Right cardiac atrium (tissue), 5 donors: ENCODE data around the gene PIK3R1. TPM values are rescaled to one million over a fixed set of nuclear protein-coding genes. Genes with fewer than 3 reads are reported as not detected.

Source experiments
- ATAC-seq, 2 donors: fragments of 200-7000 bp; cut with Tn5 transposase; one replicate each; pipeline versions ENCODE4 v1.8.0 to v1.9.1; 2020; ENCODE audit warnings: moderate library complexity in 2 of 2, mild to moderate bottlenecking in 1 of 2
- DNase-seq, 3 donors: peaks; one replicate each; pipeline ENCODE4 v3.0.0-alpha.2; 2020
- H3K27ac ChIP-seq: one replicate; pipeline ENCODE4 v1.5.1; 2013; ENCODE audit warnings: mild to moderate bottlenecking, low read length, control low read depth, moderate library complexity
- H3K27me3 ChIP-seq: one replicate; pipeline ENCODE4 v1.6.1; 2013; ENCODE audit not compliant: control insufficient read depth, insufficient read depth
- H3K4me1 ChIP-seq: one replicate; pipeline ENCODE4 v1.6.1; 2013; ENCODE audit warnings: low read length; ENCODE audit not compliant: control insufficient read depth, insufficient read depth
- H3K4me3 ChIP-seq: one replicate; pipeline ENCODE4 v1.5.1; 2013; ENCODE audit warnings: low read length, control low read depth
- H3K9me3 ChIP-seq: one replicate; pipeline ENCODE4 v1.6.1; 2013; ENCODE audit warnings: low read length; ENCODE audit not compliant: control insufficient read depth
- WGBS: extraction: QIAGEN DNeasy Blood & Tissue Kit; methylation state at CpG from one replicate; pipeline ENCODE4 v1.1.7; 2013; 5-methylcytosine and 5-hydroxymethylcytosine counted together
- intact Hi-C, 4 donors: fragments of 100-400 bp; cut with DNase I; formaldehyde crosslinking; loops; one replicate each; pipeline versions ENCODE4 v1.11.0 to v1.14.0; 2022 to 2023
- polyA plus RNA-seq: library from polyadenylated mRNA; stranded (reverse); fragments of 200-250 nt; gene quantifications from one replicate; pipeline ENCODE4 v1.2.3, GENCODE V29; 2013
- total RNA-seq, 4 donors: library from RNA; stranded (reverse); fragmentation: NEBNext Ultra II Directional; extraction: Animal tissue kit (Norgen Biotek cat#: 25700); gene quantifications; one replicate each; pipeline ENCODE4 v1.2.1, GENCODE V29; 2021
- donor health status: healthy with polysubstance abuse.
- donor health status: DM: no; HTN: yes; CAD: no.
- donor health status: DM: no; HTN: no; CAD: no.
- donor health status: DM: no; HTN: yes; CAD: no; lungs with severe emphysema.
- donor health status: DM: yes; HTN: yes; CAD: no.

PIK3R1 gene
- total and polyA plus RNA-seq, 5 donors = 29.7 to 170 (median 105) TPM

DNA sequence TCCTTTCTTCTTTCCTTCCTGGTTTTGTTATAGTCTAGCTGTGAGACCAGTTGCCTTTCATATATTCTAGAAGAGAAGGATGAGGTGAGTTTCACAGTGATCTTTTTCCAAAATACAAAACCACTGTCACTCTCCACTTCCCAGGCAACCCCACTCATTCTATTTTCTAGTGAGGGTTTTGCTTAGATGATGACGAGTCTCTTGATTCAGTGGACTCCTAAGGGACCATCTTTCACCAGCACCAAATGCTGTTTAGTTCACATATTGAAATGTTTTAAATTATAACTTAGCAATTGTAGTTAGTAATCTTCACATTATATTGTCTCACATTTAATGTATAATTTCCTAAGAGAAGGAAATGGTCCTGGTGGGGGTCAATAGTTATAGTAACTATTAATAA lies 25.2 kb downstream of the PIK3R1 start:
- intact Hi-C loops = no loop called here
- H3K4me1 ChIP-seq = peaks cover 18% of the 10 kb centered on the region
- DNase-seq (no peak), ATAC-seq (no peak)
- no peaks in the 10 kb centered on the region for H3K9me3 ChIP-seq
- H3K27ac ChIP-seq = no peak overlapping the region
- 33% methylated on average over 1 of the region's 1 CpG for WGBS
- no peaks in the 10 kb centered on the region for H3K27me3 ChIP-seq
- no peak overlapping the region for H3K4me3 ChIP-seq

DNA sequence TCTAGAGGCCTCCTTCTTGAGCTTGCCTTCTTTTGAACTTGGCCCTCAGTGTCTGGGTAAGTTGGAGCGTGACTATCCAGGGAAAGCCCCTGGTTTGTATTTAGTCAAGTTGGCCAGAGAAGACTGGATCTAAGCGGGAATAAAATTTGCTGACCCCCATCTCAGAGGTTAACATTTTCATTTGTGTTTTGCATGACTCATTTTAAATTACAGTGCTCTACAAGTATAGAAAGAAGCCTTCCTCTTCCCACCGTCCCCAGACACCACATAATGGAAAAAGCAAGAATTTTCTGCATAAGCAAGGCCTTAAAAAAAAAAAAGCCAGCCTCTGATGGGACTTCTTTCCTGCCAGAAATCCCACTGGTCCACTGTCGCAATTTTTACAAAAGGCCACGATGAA lies 27.2 kb downstream of the PIK3R1 start:
- DNase-seq (no peak), ATAC-seq (peak; percentile 16 to 63)
- Histone ChIP-seq H3K4me1 (peaks cover 18% of the 10 kb centered on the region), H3K9me3 (no peaks in the 10 kb centered on the region), H3K27ac (peak overlapping the region; percentile 63), H3K4me3 (no peak overlapping the region), H3K27me3 (no peaks in the 10 kb centered on the region)
- intact Hi-C loops = no loop called here
- WGBS = 40% methylated on average over 5 of the region's 5 CpGs

DNA sequence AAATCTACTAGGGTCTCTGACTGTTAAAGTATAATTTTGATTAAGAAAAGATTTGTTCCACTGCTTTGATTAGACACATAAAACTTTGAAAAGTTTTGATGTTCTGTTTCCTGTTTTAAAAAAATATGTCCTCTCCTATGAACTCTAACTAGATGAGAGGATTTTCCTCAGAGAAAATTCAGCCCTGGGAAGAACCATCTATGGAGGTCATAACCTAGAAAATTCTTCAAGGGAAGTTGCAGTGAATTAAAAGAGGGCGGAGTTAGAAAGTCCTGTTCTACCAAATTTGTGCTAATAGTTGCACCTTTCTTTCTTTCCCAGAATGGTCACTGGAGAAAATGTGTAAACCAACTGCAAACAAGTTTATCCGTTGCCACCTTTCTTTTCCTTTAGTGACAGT lies 27.7 kb downstream of the PIK3R1 start:
- WGBS = 82% methylated on average over 2 of the region's 2 CpGs
- Histone ChIP-seq H3K9me3 (no peaks in the 10 kb centered on the region), H3K4me3 (no peak overlapping the region), H3K27me3 (no peaks in the 10 kb centered on the region), H3K27ac (no peak overlapping the region), H3K4me1 (peaks cover 14% of the 10 kb centered on the region)
- ATAC-seq = no peak
- no peak for DNase-seq
- intact Hi-C loops = no loop called here

DNA sequence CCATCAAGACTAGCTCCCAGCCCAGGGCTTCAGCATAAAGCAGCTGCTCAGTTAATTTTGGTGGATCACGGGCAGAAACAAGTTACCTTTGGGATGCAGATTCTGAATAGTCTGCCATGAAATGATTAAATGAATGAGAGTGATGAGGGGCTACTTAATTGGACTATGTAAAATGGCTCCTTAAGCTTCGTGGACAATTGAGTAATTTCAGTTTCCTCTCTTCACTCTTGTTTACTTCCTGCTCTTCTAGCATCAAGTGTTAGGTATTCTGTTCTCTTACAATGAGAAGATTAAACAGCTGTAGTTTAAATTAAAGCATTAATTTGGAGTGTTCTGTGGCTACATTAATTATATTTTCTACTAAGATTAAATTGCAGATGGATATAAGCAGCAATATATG lies 28.1 kb downstream of the PIK3R1 start:
- no peak for DNase-seq
- H3K4me1 ChIP-seq = peaks cover 14% of the 10 kb centered on the region
- no peak overlapping the region for H3K27ac ChIP-seq
- no peaks in the 10 kb centered on the region for H3K9me3 ChIP-seq
- H3K4me3 ChIP-seq = no peak overlapping the region
- WGBS = 70% methylated on average over 2 of the region's 2 CpGs
- H3K27me3 ChIP-seq = no peaks in the 10 kb centered on the region
- ATAC-seq = no peak
- intact Hi-C loops = no loop called here

DNA sequence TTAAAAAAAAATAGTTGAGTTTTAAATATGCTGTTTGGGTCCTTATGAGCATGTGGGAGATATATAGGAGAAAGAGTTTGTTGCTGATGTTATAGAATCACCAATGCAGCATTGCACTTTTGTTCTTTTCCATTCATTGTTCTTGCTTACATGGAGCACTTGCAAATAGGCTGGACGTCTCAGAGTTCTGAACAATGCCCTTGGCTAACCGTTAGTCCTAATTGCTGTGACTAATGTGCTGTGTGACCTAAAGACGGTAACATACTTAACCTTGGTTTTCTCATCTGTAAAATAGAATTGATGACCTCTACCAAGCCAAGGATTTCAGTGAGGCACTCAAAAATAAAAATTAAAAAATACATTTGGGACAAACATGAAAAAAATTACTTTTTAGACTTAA lies 29.8 kb downstream of the PIK3R1 start:
- no peaks in the 10 kb centered on the region for H3K9me3 ChIP-seq
- no peak overlapping the region for H3K4me3 ChIP-seq
- peaks cover 17% of the 10 kb centered on the region for H3K4me1 ChIP-seq
- DNase-seq = no peak
- intact Hi-C loops = no loop called here
- no peak overlapping the region for H3K27ac ChIP-seq
- WGBS = 37% methylated on average over 3 of the region's 3 CpGs
- H3K27me3 ChIP-seq = no peaks in the 10 kb centered on the region
- ATAC-seq = no peak

DNA sequence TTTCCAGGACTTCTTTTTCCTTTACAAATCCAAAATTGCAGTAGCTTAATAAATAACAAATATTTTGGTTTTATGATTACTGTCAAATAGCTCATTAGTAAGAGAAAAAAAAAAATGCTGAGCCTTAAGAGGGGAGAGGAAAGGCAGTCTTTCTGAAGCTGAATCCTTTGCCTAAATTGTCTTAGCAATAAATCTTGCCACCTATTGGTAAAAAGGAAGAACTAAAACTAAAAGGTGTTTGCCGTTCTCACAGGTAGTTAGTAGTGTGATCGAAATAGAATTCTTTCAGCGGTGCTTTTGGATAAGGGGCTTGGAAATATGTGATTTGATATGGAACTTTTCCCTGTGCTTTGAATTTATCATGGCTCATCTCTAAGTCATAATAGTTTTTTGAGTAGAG lies 31.2 kb downstream of the PIK3R1 start:
- Histone ChIP-seq H3K9me3 (no peaks in the 10 kb centered on the region), H3K4me1 (peaks cover 25% of the 10 kb centered on the region), H3K27ac (no peak overlapping the region), H3K27me3 (no peaks in the 10 kb centered on the region), H3K4me3 (no peak overlapping the region)
- DNase-seq (no peak), ATAC-seq (no peak)
- WGBS = 84% methylated on average over 3 of the region's 3 CpGs
- intact Hi-C loops = no loop called here

DNA sequence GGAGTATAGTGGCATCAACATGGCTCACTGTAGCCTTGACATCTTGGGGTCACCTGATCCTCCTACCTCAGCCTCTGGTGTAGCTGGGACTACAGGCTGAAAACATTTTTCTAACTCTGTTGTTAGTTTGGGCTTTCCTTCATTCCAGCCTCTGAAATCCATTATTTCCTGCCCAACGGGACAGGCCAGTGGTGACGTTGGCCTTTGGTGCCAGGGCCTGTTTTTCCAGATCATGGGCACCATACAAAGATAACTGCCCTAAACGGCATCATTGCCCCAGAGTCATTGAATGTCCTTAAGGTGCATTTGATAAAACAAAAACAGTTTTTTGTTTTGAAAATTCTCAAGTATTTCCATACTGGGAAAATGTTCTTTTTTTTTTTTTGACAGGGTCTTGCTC lies 32.1 kb downstream of the PIK3R1 start:
- 91% methylated on average over 3 of the region's 3 CpGs for WGBS
- H3K27me3 ChIP-seq = no peaks in the 10 kb centered on the region
- H3K4me1 ChIP-seq = peaks cover 23% of the 10 kb centered on the region
- intact Hi-C loops = no loop called here
- no peak overlapping the region for H3K4me3 ChIP-seq
- H3K9me3 ChIP-seq = no peaks in the 10 kb centered on the region
- H3K27ac ChIP-seq = no peak overlapping the region
- DNase-seq (no peak), ATAC-seq (no peak)

DNA sequence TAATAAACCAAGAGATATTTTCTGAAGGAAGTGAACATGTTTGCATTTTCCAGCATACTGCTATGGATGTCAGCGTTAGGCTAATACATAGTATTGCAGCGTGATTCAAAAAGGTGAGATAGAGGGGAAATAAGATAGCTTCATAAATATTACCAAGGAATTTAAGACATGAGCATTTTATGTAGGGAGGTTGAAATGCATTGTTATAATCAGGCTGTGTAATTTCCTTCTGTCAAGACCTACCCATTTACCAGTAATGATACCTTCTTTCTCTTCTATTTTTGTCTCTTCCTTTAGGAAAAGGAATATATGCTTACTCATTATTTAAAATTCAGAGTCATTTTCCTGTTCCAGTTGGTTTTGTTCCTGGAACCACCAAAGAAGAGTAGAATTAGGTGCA lies 33.3 kb downstream of the PIK3R1 start:
- intact Hi-C loops = no loop called here
- H3K27ac ChIP-seq = no peak overlapping the region
- no peak overlapping the region for H3K4me3 ChIP-seq
- WGBS = 69% methylated on average over 2 of the region's 2 CpGs
- DNase-seq (no peak), ATAC-seq (no peak)
- H3K9me3 ChIP-seq = no peaks in the 10 kb centered on the region
- H3K27me3 ChIP-seq = no peaks in the 10 kb centered on the region
- peaks cover 24% of the 10 kb centered on the region for H3K4me1 ChIP-seq

DNA sequence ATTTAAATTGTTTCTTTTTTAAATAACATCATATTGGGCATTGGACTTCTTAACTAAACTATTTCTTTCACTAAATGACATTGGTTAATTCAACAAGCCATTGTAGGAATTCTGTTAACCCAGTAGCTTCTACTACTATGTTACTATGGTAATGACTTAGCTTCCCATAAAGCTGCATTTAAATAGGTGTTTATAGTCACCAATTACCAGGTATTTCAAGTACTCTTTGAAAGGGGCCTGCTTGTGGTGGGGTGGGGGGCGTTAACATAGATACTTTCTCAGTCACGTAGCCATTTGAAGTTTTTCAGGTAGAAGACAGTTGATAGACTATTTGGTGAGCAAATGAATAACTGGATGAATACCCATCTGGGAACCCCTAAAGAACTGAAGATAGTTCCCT lies 34.0 kb downstream of the PIK3R1 start:
- intact Hi-C loops = no loop called here
- DNase-seq (no peak), ATAC-seq (no peak)
- H3K9me3 ChIP-seq = no peaks in the 10 kb centered on the region
- 95% methylated on average over 2 of the region's 2 CpGs for WGBS
- no peak overlapping the region for H3K4me3 ChIP-seq
- H3K27ac ChIP-seq = no peak overlapping the region
- no peaks in the 10 kb centered on the region for H3K27me3 ChIP-seq
- peaks cover 24% of the 10 kb centered on the region for H3K4me1 ChIP-seq

DNA sequence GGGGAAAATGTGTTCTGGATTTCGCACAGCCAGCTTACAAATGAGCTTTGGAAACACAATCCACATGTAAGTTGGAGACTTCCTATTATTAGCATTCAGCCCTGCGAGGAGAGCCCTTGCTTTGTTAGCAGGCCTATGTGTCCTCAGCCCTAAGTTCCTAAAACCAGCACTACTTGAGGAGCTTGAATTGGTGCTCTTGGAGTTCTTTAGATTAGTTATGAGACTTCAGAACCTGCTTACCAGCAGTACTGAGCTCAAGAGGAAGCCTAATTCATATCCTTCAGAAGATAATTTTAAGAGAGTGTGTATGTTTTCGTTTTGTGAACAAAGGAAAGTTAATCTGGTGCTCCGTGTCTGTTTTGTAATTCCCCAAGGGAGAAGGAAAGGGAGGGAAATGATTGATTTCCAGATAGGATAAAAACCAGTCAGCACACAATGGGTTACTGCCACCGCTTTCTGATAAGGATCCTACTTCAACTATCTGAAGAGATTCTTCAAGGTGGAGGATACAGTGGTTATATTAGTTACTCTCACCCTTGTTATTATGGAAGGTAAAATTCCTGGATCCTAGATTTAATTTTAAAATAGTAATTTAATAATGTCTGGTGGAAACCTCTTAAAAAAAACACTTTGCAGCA lies 35.2 kb downstream of the PIK3R1 start:
- ATAC-seq (no peak), DNase-seq (no peak)
- WGBS = 40% methylated on average over 5 of the region's 5 CpGs
- Histone ChIP-seq H3K9me3 (no peaks in the 10 kb centered on the region), H3K27ac (peak overlapping the region; percentile 42), H3K4me3 (no peak overlapping the region), H3K27me3 (no peaks in the 10 kb centered on the region), H3K4me1 (peaks cover 26% of the 10 kb centered on the region)
- intact Hi-C loops = loop anchor here (5.0 to 10.0 kb wide), 3 partner anchors 446 to 1006 kb away; no protein-coding TSS in a partner anchor

DNA sequence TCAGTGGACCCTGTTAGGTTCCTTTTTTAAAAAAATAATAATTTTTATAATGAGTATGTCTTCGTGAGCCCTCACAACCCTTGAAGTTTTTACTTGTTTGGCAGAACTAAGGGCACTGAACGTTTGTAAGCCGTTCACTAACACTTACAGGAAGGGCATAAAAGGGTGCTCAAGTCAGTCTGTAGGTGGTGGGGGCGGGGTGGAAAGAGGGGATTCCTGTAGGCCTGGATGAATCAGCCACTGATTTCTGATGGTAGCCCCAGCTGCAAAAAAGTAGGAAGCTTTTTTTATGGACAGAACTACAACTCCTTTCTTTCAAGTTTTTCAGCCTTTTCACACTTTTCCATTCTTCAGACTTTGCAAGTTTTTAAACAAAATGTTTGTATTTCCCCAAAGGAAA lies 35.8 kb downstream of the PIK3R1 start:
- ATAC-seq (no peak), DNase-seq (peak in 1 of 3 donors; percentile 59)
- no peaks in the 10 kb centered on the region for H3K9me3 ChIP-seq
- 24% methylated on average over 4 of the region's 4 CpGs for WGBS
- no peaks in the 10 kb centered on the region for H3K27me3 ChIP-seq
- intact Hi-C loops = loop anchor here (5.0 to 10.0 kb wide), 3 partner anchors 447 to 1007 kb away; no protein-coding TSS in a partner anchor
- H3K4me3 ChIP-seq = no peak overlapping the region
- H3K4me1 ChIP-seq = peaks cover 26% of the 10 kb centered on the region
- peak overlapping the region; percentile 83 for H3K27ac ChIP-seq
